NCI-H146 (cell line): ENCODE data around the gene DNER.

Experiments used
- DNase-seq: peaks from one replicate; lab custom pipeline; 2025; lab: John Stamatoyannopoulos, UW

The DNER gene

DNA sequence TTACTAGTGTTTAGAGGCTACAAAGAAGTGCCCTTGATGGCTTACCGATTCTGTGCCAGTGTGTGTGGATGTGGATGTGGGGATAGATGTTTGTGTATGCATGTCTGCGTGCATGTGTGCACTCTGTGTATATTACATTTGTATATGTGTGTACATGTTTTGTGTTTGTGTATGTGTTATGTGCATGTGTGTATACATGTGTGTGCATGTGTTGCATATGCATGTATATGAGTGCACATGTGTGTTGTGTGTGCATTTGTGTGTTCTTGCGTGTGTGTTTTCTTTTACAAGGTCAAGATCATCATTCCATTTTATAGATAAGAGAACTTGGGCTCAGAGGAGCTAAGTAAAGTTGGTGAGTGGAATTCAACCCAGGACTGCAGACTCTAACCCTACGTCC, 226.1 kb downstream of the DNER start:
- DNase-seq = no peak

- no peak for DNase-seq
These were observed 227.7 kb downstream of the DNER start for GRCh38 chr2:229486673-229487072.

DNA sequence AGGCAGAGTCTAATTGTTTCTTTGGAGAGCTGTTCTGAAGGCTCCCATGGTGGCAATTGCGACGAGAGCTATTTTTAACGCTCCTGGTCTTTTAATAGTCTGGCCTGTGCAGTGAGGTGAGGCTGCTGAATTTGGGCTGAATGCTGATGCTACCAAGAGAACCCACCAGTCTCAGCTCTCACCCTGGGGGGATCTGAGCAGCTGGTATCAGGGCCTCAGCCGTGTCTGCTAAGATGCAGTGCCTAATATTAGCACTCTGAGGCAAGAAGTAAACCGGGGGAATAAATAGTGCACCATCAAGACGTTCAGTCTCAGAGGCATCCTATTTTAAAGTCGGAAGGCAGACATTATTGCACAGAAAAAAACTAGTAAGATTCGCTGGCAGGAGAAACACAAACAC, 228.5 kb downstream of the DNER start:
- DNase-seq = no peak

DNA sequence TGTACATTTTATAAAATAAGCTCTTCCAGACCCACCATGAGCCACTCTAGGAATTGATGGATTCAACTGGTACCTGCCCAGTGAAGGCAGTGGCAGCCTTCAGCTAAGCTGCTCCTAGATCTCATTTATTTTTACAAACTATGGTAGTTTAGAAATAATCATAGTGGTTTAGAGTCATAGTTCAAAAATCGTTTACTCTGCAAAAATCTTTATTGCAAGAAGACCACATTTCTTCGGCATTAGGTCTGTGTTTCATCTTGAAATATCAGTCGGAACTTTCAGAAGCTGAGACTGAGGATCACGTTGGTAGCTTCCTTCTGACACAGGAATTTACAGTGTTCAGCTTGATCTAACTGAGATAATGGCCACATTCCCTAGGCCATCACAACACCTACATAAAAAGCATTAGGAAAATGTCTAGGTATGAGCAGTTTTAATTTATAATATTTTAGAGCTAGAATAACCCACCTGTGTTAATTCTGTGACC, 237.0 kb downstream of the DNER start:
- DNase-seq = no peak

GRCh38 chr2:229475778-229476177, 238.6 kb downstream of the DNER start:
- DNase-seq = no peak

GRCh38 chr2:229474125-229474524, 240.2 kb downstream of the DNER start:
- no peak for DNase-seq

GRCh38 chr2:229470781-229471180, 243.6 kb downstream of the DNER start:
- no peak for DNase-seq

DNA sequence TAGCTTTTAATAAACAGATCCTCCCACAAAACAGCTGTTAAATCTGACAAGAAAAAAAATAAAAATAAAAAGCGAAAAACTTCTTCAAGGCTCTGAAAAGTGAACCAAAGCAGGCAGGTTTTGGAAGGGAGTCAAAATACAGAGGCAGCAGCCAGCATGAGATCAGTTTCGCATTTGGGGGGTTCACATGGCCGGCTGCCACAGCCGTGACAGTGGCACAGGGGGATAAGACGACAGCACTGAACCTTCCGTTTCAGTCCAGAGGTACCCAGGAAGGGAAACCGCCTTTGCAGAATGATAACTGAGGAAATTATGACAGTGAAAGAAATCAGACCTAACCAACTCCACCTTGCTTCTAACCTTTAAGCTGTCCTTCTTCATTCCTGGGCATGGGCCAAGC, 246.6 kb downstream of the DNER start:
- DNase-seq = no peak

DNA sequence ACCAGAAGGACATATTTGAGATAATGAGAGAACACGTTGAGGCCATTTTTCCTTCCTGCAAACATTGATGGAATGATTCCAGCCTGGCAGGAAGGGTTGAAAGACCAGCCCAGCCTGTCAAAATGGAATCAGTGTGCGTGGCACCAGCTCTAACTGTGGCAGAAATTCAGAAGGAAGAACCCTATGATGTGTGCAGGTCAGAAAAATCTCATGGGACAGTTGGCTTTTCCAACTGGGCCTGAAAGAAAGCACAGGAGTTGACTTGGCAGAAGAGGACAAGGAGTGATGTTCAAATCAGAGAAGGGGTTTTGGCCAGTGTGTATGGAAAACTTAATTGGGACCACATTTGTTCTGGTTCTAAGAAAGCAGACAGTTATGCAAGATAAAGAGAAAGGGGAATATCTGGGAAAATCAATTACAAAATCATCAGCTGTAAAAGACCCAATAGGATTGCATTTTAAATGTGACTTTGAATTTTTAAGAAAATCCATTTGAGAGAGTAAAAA, 250.5 kb downstream of the DNER start:
- DNase-seq = no peak

GRCh38 chr2:229462112-229462511, 252.2 kb downstream of the DNER start:
- no peak for DNase-seq

DNA sequence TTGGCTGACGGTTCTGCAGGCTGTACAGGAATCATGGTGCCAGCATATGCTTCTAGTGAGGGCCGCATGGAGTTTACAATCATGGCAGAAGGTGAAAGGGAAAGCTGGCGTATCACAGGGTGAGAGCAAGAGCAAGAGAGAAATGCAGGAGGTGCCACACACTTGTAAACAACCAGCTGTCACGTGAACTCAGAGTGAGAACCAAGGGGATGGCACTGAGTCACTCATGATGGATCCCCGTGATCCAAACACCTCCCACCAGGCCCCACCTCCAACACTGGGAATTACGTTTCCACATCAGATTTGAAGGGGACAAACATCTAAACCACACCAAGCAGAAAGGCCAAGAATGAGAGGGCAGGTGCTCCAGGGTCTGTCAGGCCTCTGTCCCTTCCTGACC, 258.3 kb downstream of the DNER start:
- DNase-seq = no peak

- DNase-seq = no peak
These were observed 259.3 kb downstream of the DNER start for GRCh38 chr2:229454934-229455631.

GRCh38 chr2:229453230-229453629, 261.1 kb downstream of the DNER start:
- DNase-seq = no peak

GRCh38 chr2:229451852-229452251, 262.5 kb downstream of the DNER start:
- DNase-seq = no peak

DNA sequence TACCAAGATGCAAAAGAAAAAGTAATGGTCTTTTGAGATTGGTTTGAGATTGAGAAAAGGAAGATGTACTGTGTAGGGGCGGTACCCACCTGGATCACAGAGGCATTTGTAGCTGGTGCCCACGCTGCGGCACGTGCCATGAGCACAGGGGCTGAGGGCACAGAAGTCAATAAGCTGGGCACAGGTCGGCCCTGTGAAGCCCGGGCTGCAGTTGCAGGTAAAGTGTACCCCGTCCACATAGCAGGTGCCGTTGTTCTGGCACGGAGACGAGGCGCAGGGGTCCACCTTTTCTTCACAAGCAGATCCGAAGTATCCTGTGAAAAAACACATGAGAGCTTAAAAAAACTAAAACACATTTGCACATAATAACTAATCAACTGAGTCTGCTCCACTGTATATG, 267.1 kb downstream of the DNER start:
- no peak for DNase-seq

DNA sequence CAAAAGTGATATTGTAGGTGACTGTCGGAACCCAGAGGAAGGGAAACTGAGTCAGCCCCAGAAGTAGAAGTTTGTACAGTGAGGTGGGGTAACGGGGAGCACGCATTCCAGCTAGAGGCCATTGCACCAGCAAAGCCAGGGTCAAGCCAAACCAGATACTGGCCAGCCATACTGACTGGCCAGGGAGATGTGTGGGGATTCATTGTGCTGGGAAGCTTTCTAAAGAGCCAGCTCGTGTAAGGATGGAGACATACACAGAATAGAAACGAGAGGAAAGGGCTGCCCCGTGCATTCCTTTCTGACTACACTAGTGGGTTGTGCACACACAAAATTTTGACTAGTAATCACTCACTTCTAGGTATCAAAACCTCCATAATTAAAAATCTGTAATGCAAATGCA, 268.0 kb downstream of the DNER start:
- no peak for DNase-seq

- no peak for DNase-seq
These were observed 268.7 kb downstream of the DNER start for GRCh38 chr2:229445501-229446211.

- DNase-seq = no peak
These were observed 269.3 kb downstream of the DNER start for GRCh38 chr2:229445019-229445418.

DNA sequence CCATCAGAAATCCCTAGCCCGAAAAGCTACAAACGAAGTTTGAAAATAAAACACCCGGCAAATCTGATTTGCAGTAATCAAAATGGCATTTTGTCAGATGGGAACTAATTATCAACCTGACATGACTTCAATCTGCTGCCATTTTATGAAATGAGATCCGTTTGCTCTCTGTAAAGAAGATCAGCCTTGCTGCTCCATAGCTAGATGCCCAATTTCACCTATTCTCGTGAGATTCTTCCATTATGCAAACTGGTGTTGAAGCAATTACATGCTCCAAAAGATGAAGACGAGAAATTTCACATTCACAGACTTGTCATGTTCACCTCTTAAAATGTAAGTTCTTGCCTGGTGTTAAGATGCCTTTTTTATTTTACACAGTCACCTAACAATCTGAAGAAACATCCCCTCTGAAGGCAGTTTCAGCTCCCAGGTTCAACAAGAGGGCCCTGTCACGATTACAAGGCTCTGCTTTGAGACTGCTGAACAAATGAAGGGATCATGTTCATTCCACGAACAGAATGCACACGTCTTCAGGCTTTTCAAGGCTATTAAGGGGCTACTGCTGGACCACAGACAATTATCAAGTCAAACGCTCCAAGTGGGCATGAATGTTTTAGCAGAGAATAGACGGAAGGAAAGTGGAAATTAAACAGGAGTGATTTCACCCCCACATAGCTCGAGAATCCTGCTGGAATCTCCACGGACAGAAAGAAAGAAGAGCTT, 270.6 kb downstream of the DNER start:
- no peak for DNase-seq

DNA sequence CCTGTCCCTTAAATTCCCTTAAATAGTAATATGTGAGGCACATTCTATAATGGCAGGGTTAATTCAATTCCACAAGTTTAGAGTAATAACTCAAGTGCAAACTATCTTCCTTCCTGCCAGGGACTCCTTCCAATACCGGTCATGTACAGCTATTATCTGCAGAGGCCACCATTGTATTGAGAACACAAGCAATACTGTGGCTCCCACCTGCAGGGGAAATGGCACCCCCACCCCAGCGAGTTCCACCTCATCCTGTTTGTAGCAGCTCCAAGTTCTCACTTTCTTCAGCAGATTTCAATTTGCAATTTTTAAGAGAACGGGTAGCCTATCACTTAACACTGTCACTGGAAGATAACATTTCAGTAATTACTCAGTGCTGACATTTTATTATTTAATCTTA, 271.2 kb downstream of the DNER start:
- DNase-seq = no peak

DNA sequence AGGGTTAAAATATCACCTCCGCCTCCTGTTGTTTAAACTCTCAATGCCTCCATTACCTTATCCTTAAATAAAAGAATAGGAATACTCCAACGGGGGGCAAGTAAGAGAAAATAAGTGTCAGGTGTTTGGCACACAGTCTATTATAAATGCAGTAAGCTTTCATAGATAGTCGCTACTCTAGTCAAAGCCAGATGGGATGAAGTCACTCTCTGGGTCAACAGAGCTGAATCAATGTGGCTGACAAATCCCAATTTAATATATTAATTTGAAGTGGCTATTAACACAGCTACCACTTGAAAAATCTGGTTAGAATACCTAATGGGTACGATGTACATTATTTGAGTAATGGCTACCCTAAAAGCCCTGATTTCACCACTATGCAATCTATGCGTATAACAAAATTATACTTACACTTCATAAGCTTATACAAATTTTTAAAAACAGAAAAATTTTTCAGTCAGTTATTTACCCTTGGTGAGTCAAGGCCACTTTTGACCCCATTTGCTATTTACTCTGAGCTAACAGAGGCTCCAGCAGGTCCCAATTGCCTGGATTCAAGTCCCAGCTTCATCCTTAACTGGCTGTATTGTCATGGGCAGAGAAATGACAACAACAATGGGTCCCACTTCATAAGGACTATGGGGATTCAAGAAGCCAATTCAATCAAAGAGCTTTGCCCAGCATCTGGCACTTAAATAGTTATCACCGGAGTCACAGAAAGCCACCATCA, 275.8 kb downstream of the DNER start:
- no peak for DNase-seq

- DNase-seq = no peak
These were observed 276.9 kb downstream of the DNER start for GRCh38 chr2:229437467-229437866.
